Fibroblast of pulmonary artery (primary cell): ENCODE data around the gene RGMA.

Experiments used
- DNase-seq: peaks from one replicate; pipeline ENCODE4 v3.0.0-alpha.2; 2010; ENCODE audit warnings: low read depth
- H3K4me3 ChIP-seq: replicated peaks from 2 replicates; pipeline ENCODE4 v1.5.1; 2011; ENCODE audit warnings: low read depth, mild to moderate bottlenecking, control low read depth, low read length, moderate library complexity
- TF ChIP-seq, protein P1 (sequence below): IDR thresholded peaks from 2 replicates; pipeline ENCODE4 v1.5.1; 2011; ENCODE audit warnings: mild to moderate bottlenecking, control low read depth, low read length, inconsistent platforms; ENCODE audit errors: missing control alignments

Gene RGMA

DNA sequence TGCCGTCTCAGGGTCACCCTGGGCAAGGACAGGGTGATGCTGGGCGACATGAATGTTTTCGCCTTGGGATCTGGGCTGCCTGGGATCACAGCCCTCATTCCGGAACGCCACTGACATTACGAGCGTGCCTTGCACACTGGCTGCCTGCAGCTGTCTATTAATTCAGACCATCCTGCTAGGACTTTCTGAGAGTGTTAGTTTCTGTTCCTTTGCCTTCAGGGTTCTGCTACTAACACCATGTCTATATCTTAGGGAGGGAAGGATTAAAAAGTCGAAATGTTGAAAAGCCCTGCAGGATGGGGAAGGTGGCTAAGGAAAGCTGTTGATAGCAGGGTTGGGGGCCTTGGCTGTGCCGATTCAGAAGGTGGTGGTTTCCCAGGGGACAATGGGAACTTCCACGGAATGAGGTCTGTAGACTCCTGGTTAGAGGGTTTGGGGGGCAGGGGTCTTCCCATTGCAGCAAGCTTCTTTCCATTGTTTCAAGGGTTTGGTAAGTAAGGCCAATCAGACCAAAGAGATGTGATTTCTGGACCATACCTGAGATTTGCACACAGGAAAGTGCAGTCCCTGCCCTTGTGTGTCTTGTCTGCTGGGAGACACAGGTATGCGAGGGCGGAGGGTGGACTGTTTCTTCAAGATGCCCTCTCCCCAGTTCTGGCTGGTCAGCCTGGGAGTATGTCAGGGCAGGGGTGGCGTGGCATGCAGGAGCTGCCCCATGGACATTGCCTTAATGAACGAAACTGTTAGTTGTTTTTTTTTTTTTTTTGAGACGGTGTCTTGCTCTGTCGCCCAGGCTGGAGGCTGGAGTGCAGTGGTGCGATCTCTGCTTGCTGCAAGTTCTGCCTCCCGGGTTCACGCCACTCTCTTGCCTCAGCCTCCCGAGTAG lies 50.9 kb downstream of the RGMA start:
- no peak for DNase-seq
- H3K4me3 ChIP-seq, result no peak overlapping the region
- TF ChIP-seq, protein P1, sequence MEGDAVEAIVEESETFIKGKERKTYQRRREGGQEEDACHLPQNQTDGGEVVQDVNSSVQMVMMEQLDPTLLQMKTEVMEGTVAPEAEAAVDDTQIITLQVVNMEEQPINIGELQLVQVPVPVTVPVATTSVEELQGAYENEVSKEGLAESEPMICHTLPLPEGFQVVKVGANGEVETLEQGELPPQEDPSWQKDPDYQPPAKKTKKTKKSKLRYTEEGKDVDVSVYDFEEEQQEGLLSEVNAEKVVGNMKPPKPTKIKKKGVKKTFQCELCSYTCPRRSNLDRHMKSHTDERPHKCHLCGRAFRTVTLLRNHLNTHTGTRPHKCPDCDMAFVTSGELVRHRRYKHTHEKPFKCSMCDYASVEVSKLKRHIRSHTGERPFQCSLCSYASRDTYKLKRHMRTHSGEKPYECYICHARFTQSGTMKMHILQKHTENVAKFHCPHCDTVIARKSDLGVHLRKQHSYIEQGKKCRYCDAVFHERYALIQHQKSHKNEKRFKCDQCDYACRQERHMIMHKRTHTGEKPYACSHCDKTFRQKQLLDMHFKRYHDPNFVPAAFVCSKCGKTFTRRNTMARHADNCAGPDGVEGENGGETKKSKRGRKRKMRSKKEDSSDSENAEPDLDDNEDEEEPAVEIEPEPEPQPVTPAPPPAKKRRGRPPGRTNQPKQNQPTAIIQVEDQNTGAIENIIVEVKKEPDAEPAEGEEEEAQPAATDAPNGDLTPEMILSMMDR, result no peak

DNA sequence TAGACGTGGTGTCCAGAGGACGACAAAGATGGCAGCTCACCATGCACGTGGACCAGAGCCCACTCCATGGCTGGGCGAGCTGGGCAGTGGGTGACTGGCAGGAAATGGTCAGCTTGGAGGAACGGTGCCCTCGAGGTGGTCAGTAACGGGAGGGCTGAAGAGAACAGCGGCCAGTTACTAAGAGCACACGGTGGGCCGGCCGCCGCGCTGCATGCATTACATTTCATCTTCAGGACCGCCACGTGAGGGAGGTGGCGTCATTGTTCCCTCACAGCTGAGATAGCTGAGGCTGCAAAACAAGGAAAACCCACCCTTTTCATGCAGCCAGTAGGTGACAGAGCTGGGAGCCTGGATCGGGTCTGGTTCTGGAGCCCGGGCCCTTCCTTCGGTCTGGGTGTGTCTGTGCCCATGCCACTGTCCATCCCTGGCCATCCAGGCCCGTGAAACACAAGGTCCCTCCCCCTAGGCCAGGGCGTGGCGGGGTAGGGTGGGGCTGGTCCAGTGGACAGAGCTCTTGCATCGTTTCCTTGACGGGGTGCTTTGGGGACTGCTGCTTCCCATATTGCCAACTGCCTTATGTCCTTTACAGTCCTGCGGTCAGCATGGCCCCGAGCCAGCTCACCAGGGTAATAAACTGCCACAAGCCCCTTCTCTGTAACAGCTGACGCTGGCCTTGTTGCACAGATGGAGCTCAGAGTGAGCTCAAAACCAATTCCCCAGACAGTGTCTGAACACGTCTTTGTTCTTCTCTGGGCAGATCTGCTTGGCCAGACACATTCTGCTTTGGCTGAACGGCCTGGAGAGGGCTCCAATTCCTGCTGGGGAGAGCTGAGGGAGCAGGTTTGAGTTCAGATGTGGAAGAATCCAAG lies 51.8 kb downstream of the RGMA start:
- DNase-seq, result peak; percentile 39
- no peak overlapping the region for H3K4me3 ChIP-seq
- TF ChIP-seq, protein P1, result peak; percentile 24

GRCh38 chr15:93035953-93036810 lies 52.8 kb downstream of the RGMA start:
- no peak overlapping the region for H3K4me3 ChIP-seq
- TF ChIP-seq, protein P1, result peak; percentile 67
- DNase-seq, result peak; percentile 53

DNA sequence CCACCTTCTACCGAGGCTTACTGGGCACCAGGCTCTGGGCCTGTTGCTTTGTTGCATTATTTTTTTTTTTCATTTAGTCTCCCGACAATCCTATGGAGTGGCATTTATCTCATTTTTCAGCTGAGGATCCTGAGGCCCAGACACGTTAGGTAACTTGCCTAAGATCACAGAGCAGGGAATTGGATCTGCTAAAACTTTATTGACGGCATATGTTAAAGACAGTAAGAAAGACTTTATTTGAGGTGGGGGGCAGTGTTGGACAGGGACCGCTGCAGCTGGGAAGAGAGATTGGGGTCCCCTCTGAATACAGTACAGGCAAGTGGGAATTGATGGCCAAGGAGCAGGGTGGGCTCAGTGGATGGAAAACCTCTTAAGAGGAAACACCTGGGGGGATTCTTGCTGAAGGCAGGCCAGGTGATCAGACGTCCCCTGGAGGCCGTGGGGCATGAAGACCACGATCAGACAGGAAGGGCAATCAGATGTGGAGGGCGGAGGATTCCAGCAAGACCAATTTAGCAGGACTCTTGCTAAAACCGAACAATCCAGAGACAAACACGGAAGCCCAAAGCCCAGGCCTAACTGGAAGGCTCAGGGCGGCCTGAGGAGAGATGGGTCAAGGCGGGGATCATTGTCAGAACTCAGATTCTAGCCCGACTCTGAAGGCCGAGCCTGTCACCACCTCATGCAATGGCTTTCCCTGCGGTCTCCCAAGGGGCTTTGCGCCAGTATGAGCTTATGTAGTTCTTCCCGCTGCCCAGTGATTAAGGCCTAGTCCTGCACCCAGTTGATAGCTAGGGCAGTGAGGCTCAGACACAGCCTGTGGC lies 53.7 kb downstream of the RGMA start:
- DNase-seq, result no peak
- TF ChIP-seq, protein P1, result no peak
- no peak overlapping the region for H3K4me3 ChIP-seq

DNA sequence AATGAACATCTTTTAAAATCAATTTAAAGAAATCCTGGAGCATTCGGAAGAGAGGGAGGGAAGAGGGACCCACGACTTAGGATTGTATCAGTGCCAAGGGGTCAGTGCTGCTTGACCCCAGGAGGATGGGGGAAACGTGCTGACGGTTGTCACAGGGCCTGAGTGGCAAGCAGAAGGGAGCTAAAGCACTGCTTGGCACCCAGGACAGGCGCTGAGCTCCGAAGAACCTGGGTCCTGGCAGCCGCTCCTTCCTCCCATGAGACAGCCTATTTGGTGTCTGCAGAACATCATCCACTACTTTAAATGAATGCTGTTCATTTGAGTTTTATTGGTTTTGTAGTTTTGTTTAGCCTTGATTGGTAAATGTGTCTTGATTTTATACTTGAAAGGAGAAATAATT lies 54.5 kb downstream of the RGMA start:
- TF ChIP-seq, protein P1, result no peak
- no peak overlapping the region for H3K4me3 ChIP-seq
- DNase-seq, result no peak
